ENCODE data around the gene ITGB4.

DNA sequence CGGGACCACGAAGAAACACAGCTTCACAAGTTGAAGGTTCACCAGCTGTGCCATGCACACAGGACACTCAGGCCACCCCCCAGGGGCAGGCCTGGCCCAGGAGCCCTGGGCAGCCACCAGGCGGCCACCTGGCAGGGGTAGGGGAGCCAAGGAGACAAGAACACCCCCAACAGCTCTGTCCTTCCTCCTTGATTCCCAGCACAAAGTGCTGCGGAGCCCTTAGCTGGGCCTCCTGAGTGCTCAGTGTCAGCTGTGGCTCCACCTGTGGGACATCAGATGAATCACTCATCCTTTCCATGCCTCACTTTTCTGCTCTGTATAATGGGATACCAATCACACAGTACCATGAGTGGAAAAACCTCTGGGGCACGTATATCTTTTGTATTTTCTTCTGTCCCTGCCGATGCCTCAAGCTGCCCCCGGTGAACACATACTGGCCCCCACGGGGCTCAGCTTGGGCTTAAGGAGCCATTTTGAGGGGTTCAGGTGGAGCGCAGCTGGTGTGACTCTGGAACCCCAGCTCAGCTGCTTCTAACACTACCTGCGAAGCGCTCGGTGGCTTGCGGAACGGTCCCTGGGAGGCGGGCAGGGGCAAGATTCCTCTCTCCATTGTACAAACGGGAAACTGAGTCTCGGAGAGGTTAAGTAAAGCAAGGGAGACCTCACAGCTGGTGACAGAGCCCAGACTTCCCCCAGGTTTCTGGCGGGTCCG, 31.7 kb downstream of the ITGB4 start:
- TF ChIP-seq CTCF (IDR thresholded peaks at IDR 0.05), result no peak
- no peak for TF ChIP-seq POLR2A (IDR thresholded peaks at IDR 0.05)
